ENCODE data around the gene DAGLA. TPM values are rescaled to one million over a fixed set of nuclear protein-coding genes. Genes with fewer than 3 reads are reported as not detected.

The DAGLA gene
- total RNA-seq, 2 donors from 2014 or later = 7.0 to 9.9 TPM

- H3K36me3 ChIP-seq (replicated peaks in 1 of 2; ENCODE audit: insufficient read depth in 1 of 2, low read depth in 2 of 2) = peaks cover 0 to 6% of the 10 kb centered on the region in 2 donors
- DNase-seq (no peak), ATAC-seq (no peak)
- peak overlapping the region in 1 of 4 donors; percentile 72 for H3K27ac ChIP-seq
- no peaks in the 10 kb centered on the region for H3K27me3 ChIP-seq
- H3K4me1 ChIP-seq = peaks cover 50% of the 10 kb centered on the region
- H3K9me3 ChIP-seq = no peaks in the 10 kb centered on the region
- no peak overlapping the region for H3K4me3 ChIP-seq
- TF ChIP-seq POLR2A (IDR thresholded peaks at IDR 0.05) = no peak
- TF ChIP-seq CTCF (IDR thresholded peaks at IDR 0.05) = no peak
- intact Hi-C loops (cut with DNase I) = no loop called here
- WGBS, 2 donors = 88 to 89% methylated on average over 6 to 10 of the region's 10 CpGs
These were observed 93.2 kb downstream of the DAGLA start for GRCh38 chr11:61773356-61773755.

- H3K4me3 ChIP-seq = no peak overlapping the region
- DNase-seq (no peak), ATAC-seq (no peak)
- no peaks in the 10 kb centered on the region for H3K9me3 ChIP-seq
- H3K4me1 ChIP-seq = peaks cover 46% of the 10 kb centered on the region
- H3K27ac ChIP-seq = no peak overlapping the region
- 86 to 88% methylated on average over 12 to 18 of the region's 18 CpGs for WGBS, 2 donors
- H3K27me3 ChIP-seq = no peaks in the 10 kb centered on the region
- intact Hi-C loops (cut with DNase I) = no loop called here
- TF ChIP-seq POLR2A (IDR thresholded peaks at IDR 0.05) = no peak
- TF ChIP-seq CTCF (IDR thresholded peaks at IDR 0.05) = no peak
- H3K36me3 ChIP-seq (replicated peaks in 1 of 2; ENCODE audit: insufficient read depth in 1 of 2, low read depth in 2 of 2) = peaks cover 3 to 6% of the 10 kb centered on the region in 2 donors
These were observed 93.6 kb downstream of the DAGLA start for GRCh38 chr11:61773809-61774208.

GRCh38 chr11:61774411-61774810 lies 94.2 kb downstream of the DAGLA start:
- no peak for ATAC-seq
- H3K9me3 ChIP-seq = no peaks in the 10 kb centered on the region
- no peak for DNase-seq
- H3K27ac ChIP-seq = no peak overlapping the region
- TF ChIP-seq CTCF (IDR thresholded peaks at IDR 0.05) (no peak), POLR2A (IDR thresholded peaks at IDR 0.05) (no peak)
- H3K27me3 ChIP-seq = no peaks in the 10 kb centered on the region
- peaks cover 3 to 6% of the 10 kb centered on the region in 2 donors for H3K36me3 ChIP-seq (replicated peaks in 1 of 2; ENCODE audit: insufficient read depth in 1 of 2, low read depth in 2 of 2)
- intact Hi-C loops (cut with DNase I) = no loop called here
- 87 to 88% methylated on average over 12 of the region's 12 CpGs for WGBS, 2 donors
- no peak overlapping the region for H3K4me3 ChIP-seq
- H3K4me1 ChIP-seq = peaks cover 40% of the 10 kb centered on the region

GRCh38 chr11:61775106-61775505 lies 94.9 kb downstream of the DAGLA start:
- Histone ChIP-seq H3K27me3 (no peaks in the 10 kb centered on the region), H3K4me3 (no peak overlapping the region), H3K4me1 (peaks cover 34% of the 10 kb centered on the region), H3K9me3 (no peaks in the 10 kb centered on the region), H3K27ac (no peak overlapping the region), H3K36me3 (replicated peaks in 1 of 2; ENCODE audit: insufficient read depth in 1 of 2, low read depth in 2 of 2) (peaks cover 4 to 6% of the 10 kb centered on the region in 2 donors)
- 91 to 95% methylated on average over 6 of the region's 6 CpGs for WGBS, 2 donors
- intact Hi-C loops (cut with DNase I) = no loop called here
- TF ChIP-seq POLR2A (IDR thresholded peaks at IDR 0.05) (no peak), CTCF (IDR thresholded peaks at IDR 0.05) (no peak)
- no peak for DNase-seq
- no peak for ATAC-seq
